Measurements from ENCODE around the gene SUN1.

DNA sequence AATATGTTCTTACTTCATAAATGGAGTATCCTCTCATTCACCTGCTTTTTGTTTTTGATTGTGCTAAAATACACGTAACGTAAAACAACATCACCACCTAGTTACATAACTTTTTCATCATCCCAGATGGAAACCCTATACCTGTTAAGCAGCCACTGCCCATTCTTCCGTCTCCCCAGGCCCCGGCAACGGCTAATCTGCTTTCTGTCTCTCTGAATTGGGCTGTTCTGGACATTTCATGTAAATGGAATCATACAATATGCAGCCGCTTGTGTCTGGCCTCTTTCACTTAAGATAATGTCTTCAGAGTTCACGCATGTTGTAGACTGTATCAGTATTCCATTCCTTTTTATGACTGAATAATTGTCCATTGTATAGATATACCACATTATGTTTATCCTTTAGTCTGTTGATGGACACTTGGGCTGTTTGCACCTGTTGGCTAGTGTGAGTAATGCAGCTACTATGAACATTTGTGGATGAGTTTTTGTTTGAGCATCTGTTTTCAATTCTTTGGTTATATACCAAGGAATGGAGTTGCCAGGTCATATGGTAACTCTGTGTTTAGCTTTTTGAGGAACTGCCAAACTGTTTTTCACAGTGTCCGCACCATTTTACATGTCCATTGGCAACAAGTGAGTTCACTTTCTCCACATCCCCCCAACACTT lies 14.1 kb upstream of the SUN1 start:
- TF ChIP-seq POLR2AphosphoS5 (IDR thresholded peaks at IDR 0.05; ENCODE audit: low read depth, low read length): no peak
- TF ChIP-seq POLR2A (IDR thresholded peaks at IDR 0.05; ENCODE audit: low read depth, low read length): no peak
